IMR-90 (cell line): ENCODE data around the gene HOXC12. TPM values are rescaled to one million over a fixed set of nuclear protein-coding genes. Genes with fewer than 3 reads are reported as not detected.

Source experiments
- ATAC-seq: fragments of 200-7000 bp; cut with Tn5 transposase; 2 replicates; pipeline ENCODE4 v1.9.1; 2020; ENCODE audit warnings: low read depth, mild to moderate bottlenecking, moderate library complexity
- BruUV-seq: library from RNA; stranded (reverse); fragments of 400-500 nt; replicated peaks from 2 replicates; lab custom pipeline; 2021; lab: Mats Ljungman, UMichigan
- CTCF ChIA-PET: fragments of 300-600 bp; formaldehyde crosslinking; extraction: SDS; loops from one replicate; lab custom pipeline; 2021; ENCODE audit warnings: antibody characterized with exemption; lab: Yijun Ruan, JAX
- POLR2A ChIA-PET: fragments of 300-600 bp; sonication (Branson Sonifier 250); formaldehyde crosslinking; loops from one replicate; lab custom pipeline; 2022; ENCODE audit warnings: antibody characterized with exemption; ENCODE audit not compliant: unreplicated experiment; lab: Charles Lee
- DNase-seq: peaks from one replicate; pipeline ENCODE4 v3.0.0; 2013
- H2AFZ ChIP-seq: replicated peaks from 2 replicates; pipeline ENCODE3; 2013; ENCODE audit warnings: low read length, mild to moderate bottlenecking; ENCODE audit not compliant: poor library complexity
- H2AK5ac ChIP-seq: 2 replicates; pipeline ENCODE4 v1.6.1; 2013; ENCODE audit warnings: low read depth, low read length, inconsistent platforms
- H2AK9ac ChIP-seq: replicated peaks from 2 replicates; pipeline ENCODE3; 2013; ENCODE audit warnings: mild to moderate bottlenecking, low read depth, low read length, moderate library complexity; ENCODE audit not compliant: poor library complexity
- H2BK120ac ChIP-seq: 2 replicates; pipeline ENCODE4 v1.6.1; 2013; ENCODE audit warnings: low read depth, low read length, inconsistent platforms
- H2BK15ac ChIP-seq: 3 replicates; pipeline ENCODE4 v1.6.1; 2013; ENCODE audit warnings: low read depth, low read length, inconsistent platforms
- H2BK20ac ChIP-seq: 2 replicates; pipeline ENCODE4 v1.6.1; 2013; ENCODE audit warnings: low read depth, mild to moderate bottlenecking, inconsistent platforms, low read length, moderate library complexity
- H2BK5ac ChIP-seq: 2 replicates; pipeline ENCODE4 v1.6.1; 2013; ENCODE audit warnings: mild to moderate bottlenecking, low read depth, low read length, inconsistent platforms; ENCODE audit not compliant: poor library complexity, severe bottlenecking
- H3K14ac ChIP-seq: replicated peaks from 2 replicates; pipeline ENCODE4 v1.6.1; 2013; ENCODE audit warnings: low read depth, low read length, inconsistent platforms
- H3K18ac ChIP-seq: 2 replicates; pipeline ENCODE4 v1.6.1; 2013; ENCODE audit warnings: low read depth, low read length, control low read depth
- H3K23ac ChIP-seq: 2 replicates; pipeline ENCODE4 v1.6.1; 2013; ENCODE audit warnings: low read depth, low read length, inconsistent platforms
- H3K27ac ChIP-seq: 2 replicates; pipeline ENCODE4 v1.5.1; 2013; ENCODE audit warnings: mild to moderate bottlenecking, control low read depth, low read length; ENCODE audit not compliant: insufficient read depth
- H3K27me3 ChIP-seq: 2 replicates; pipeline ENCODE4 v1.6.1; 2013; ENCODE audit warnings: low read length; ENCODE audit not compliant: control insufficient read depth, insufficient read depth
- H3K36me3 ChIP-seq: 2 replicates; pipeline ENCODE4 v1.6.1; 2013; ENCODE audit warnings: low read length, mixed read lengths; ENCODE audit not compliant: control insufficient read depth, insufficient read depth
- H3K4ac ChIP-seq: 2 replicates; pipeline ENCODE4 v1.6.1; 2013; ENCODE audit warnings: low read depth, low read length, inconsistent platforms
- H3K4me1 ChIP-seq: 2 replicates; pipeline ENCODE4 v1.6.1; 2013; ENCODE audit warnings: low read length, mixed read lengths; ENCODE audit not compliant: control insufficient read depth, insufficient read depth
- H3K4me2 ChIP-seq: 2 replicates; pipeline ENCODE4 v1.6.1; 2013; ENCODE audit warnings: low read depth, mild to moderate bottlenecking, control low read depth, low read length, moderate library complexity
- H3K4me3 ChIP-seq: 2 replicates; pipeline ENCODE4 v1.5.1; 2013; ENCODE audit warnings: low read depth, mild to moderate bottlenecking, control low read depth, low read length, moderate library complexity; ENCODE audit not compliant: insufficient read depth
- H3K56ac ChIP-seq: 2 replicates; pipeline ENCODE4 v1.6.1; 2013; ENCODE audit warnings: low read length, inconsistent platforms; ENCODE audit not compliant: insufficient read depth; ENCODE audit errors: extremely low read depth
- H3K79me1 ChIP-seq, 2 experiments: 2 replicates each; pipeline ENCODE4 v1.6.1; 2013; ENCODE audit warnings: low read length in 2 of 2, inconsistent platforms in 1 of 2, low read depth in 1 of 2
- H3K9ac ChIP-seq: 2 replicates; pipeline ENCODE4 v1.6.1; 2013; ENCODE audit warnings: low read depth, low read length, control low read depth
- H3K9me1 ChIP-seq: 2 replicates; pipeline ENCODE4 v1.6.1; 2013; ENCODE audit warnings: low read length, inconsistent platforms; ENCODE audit not compliant: insufficient read depth
- H3K9me3 ChIP-seq: 2 replicates; pipeline ENCODE4 v1.6.1; 2013; ENCODE audit warnings: low read length; ENCODE audit not compliant: control insufficient read depth, insufficient read depth
- H4K20me1 ChIP-seq: 2 replicates; pipeline ENCODE4 v1.6.1; 2013; ENCODE audit warnings: low read length, inconsistent platforms; ENCODE audit not compliant: insufficient read depth
- H4K5ac ChIP-seq: 2 replicates; pipeline ENCODE4 v1.6.1; 2013; ENCODE audit warnings: mild to moderate bottlenecking, low read depth, low read length, control low read depth
- H4K8ac ChIP-seq, 2 experiments: 2 replicates each; pipeline ENCODE4 v1.6.1; 2013; ENCODE audit warnings: low read depth in 2 of 2, low read length in 2 of 2, control low read depth in 1 of 2, inconsistent platforms in 1 of 2
- H4K91ac ChIP-seq: 2 replicates; pipeline ENCODE4 v1.6.1; 2013; ENCODE audit warnings: low read depth, low read length, inconsistent platforms; ENCODE audit not compliant: insufficient read depth
- BHLHE40 ChIP-seq: fragments of 150-350 bp; IDR thresholded peaks from 2 replicates; pipeline ENCODE4 v1.6.1; 2016; ENCODE audit warnings: mild to moderate bottlenecking, low read depth, low read length
- CEBPB ChIP-seq: IDR thresholded peaks from 2 replicates; pipeline ENCODE4 v1.6.1; 2012; ENCODE audit warnings: low read depth, low read length, improper control_type of control experiment
- CHD1 ChIP-seq: IDR thresholded peaks from 2 replicates; pipeline ENCODE4 v1.6.1; 2012; ENCODE audit warnings: low read depth, low read length, improper control_type of control experiment
- ELK1 ChIP-seq: fragments of 150-350 bp; IDR thresholded peaks from 2 replicates; pipeline ENCODE4 v1.6.1; 2016; ENCODE audit warnings: low read depth, mild to moderate bottlenecking, low read length, moderate library complexity, borderline replicate concordance
- FOS ChIP-seq: fragments of 150-350 bp; IDR thresholded peaks from 2 replicates; pipeline ENCODE4 v1.6.1; 2016; ENCODE audit warnings: low read depth, low read length
- MAFK ChIP-seq: IDR thresholded peaks from 2 replicates; pipeline ENCODE4 v1.6.1; 2012; ENCODE audit warnings: low read depth, low read length, improper control_type of control experiment
- MAZ ChIP-seq: IDR thresholded peaks from 2 replicates; pipeline ENCODE4 v1.6.1; 2012; ENCODE audit warnings: low read depth, mild to moderate bottlenecking, low read length, improper control_type of control experiment, moderate library complexity, borderline replicate concordance
- MXI1 ChIP-seq: IDR thresholded peaks from 2 replicates; pipeline ENCODE4 v1.6.1; 2012; ENCODE audit warnings: low read depth, mild to moderate bottlenecking, low read length, moderate library complexity, borderline replicate concordance
- NFE2L2 ChIP-seq: fragments of 150-350 bp; IDR thresholded peaks from 2 replicates; pipeline ENCODE4 v1.6.1; 2016; ENCODE audit warnings: low read depth, mild to moderate bottlenecking, low read length
- POLR2A ChIP-seq: IDR thresholded peaks from 2 replicates; pipeline ENCODE4 v1.6.1; 2012; ENCODE audit warnings: mild to moderate bottlenecking, low read depth, low read length
- RAD21 ChIP-seq: IDR thresholded peaks from 2 replicates; pipeline ENCODE4 v1.6.1; 2012; ENCODE audit warnings: low read length, improper control_type of control experiment
- RCOR1 ChIP-seq: IDR thresholded peaks from 2 replicates; pipeline ENCODE4 v1.6.1; 2012; ENCODE audit warnings: mild to moderate bottlenecking, low read length, improper control_type of control experiment; ENCODE audit not compliant: insufficient replicate concordance
- RFX5 ChIP-seq: IDR thresholded peaks from 2 replicates; pipeline ENCODE4 v1.8.0; 2012; ENCODE audit warnings: low read depth, mild to moderate bottlenecking, low read length, moderate library complexity
- SMC3 ChIP-seq: fragments of 150-350 bp; IDR thresholded peaks from 2 replicates; pipeline ENCODE4 v1.6.1; 2016; ENCODE audit warnings: low read depth, mild to moderate bottlenecking, antibody characterized with exemption, low read length, moderate library complexity
- WGBS, 2 experiments: methylation state at CpG; one replicate each; pipeline versions ENCODE4 v1.1.5 to v1.1.7; 2013; ENCODE audit warnings: missing lambda C conversion rate in 2 of 2; ENCODE audit not compliant: insufficient read length in 1 of 2; ENCODE audit errors: extremely low coverage in 2 of 2; 5-methylcytosine and 5-hydroxymethylcytosine counted together
- dilution Hi-C: fragments of 300-500 bp; cut with HindIII; formaldehyde crosslinking; loops from one replicate; pipeline ENCODE4 v1.14.3; 2018; ENCODE audit warnings: low sequenced_read_pairs; ENCODE audit not compliant: unreplicated experiment
- in situ Hi-C: fragments of 300-500 bp; cut with MboI; formaldehyde crosslinking; loops from 3 replicates; pipeline ENCODE4 v1.14.3; 2019; ENCODE audit warnings: low sequenced_read_pairs, inconsistent platforms, mixed read lengths
- intact Hi-C: fragments of 100-400 bp; cut with micrococcal nuclease; formaldehyde crosslinking; loops from 2 replicates; pipeline ENCODE4 v1.10.0; 2022
- polyA plus RNA-seq, 3 experiments: library from polyadenylated mRNA; depleted of rRNA; stranded (reverse); fragments of >200 nt; gene quantifications; 2 replicates each; pipeline ENCODE4 v1.2.3, GENCODE V29; 2012; ENCODE audit warnings: low replicate concordance in 1 of 3
- total RNA-seq: library from RNA; depleted of rRNA; stranded (reverse); fragments of >200 nt; gene quantifications from 2 replicates; pipeline ENCODE4 v1.2.3, GENCODE V29; 2012
- TF ChIP-seq, protein P1 (sequence below): conservative IDR thresholded peaks from 2 replicates; pipeline ENCODE4 v1.5.1; 2012; ENCODE audit warnings: mild to moderate bottlenecking, low read depth, low read length, improper control_type of control experiment
- TF ChIP-seq, protein P2 (sequence below): fragments of 150-350 bp; IDR thresholded peaks from 2 replicates; pipeline ENCODE4 v1.6.1; 2017; ENCODE audit warnings: mild to moderate bottlenecking, antibody characterized with exemption, low read length, low read depth

The HOXC12 gene
- total and polyA plus RNA-seq, 2 of the 4 experiments (the other 2 are of a cell fraction), result not detected

- TF ChIP-seq RAD21 (no peak), POLR2A (no peak), ELK1 (no peak), NFE2L2 (no peak), MAFK (no peak), CEBPB (no peak), MAZ (no peak), SMC3 (no peak), FOS (no peak), BHLHE40 (no peak), RCOR1 (no peak), RFX5 (no peak), MXI1 (no peak), CHD1 (no peak)
- TF ChIP-seq, protein P1, sequence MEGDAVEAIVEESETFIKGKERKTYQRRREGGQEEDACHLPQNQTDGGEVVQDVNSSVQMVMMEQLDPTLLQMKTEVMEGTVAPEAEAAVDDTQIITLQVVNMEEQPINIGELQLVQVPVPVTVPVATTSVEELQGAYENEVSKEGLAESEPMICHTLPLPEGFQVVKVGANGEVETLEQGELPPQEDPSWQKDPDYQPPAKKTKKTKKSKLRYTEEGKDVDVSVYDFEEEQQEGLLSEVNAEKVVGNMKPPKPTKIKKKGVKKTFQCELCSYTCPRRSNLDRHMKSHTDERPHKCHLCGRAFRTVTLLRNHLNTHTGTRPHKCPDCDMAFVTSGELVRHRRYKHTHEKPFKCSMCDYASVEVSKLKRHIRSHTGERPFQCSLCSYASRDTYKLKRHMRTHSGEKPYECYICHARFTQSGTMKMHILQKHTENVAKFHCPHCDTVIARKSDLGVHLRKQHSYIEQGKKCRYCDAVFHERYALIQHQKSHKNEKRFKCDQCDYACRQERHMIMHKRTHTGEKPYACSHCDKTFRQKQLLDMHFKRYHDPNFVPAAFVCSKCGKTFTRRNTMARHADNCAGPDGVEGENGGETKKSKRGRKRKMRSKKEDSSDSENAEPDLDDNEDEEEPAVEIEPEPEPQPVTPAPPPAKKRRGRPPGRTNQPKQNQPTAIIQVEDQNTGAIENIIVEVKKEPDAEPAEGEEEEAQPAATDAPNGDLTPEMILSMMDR, result no peak
- TF ChIP-seq, protein P2, sequence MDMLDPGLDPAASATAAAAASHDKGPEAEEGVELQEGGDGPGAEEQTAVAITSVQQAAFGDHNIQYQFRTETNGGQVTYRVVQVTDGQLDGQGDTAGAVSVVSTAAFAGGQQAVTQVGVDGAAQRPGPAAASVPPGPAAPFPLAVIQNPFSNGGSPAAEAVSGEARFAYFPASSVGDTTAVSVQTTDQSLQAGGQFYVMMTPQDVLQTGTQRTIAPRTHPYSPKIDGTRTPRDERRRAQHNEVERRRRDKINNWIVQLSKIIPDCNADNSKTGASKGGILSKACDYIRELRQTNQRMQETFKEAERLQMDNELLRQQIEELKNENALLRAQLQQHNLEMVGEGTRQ, result no peak
- no peak overlapping the region for H2AK9ac ChIP-seq
- H3K23ac ChIP-seq, result no peak overlapping the region
- no peak overlapping the region for H4K91ac ChIP-seq
- H3K9me3 ChIP-seq, result peaks cover 9% of the 10 kb centered on the region
- intact Hi-C loops, result no loop called here
- H3K4me1 ChIP-seq, result no peaks in the 10 kb centered on the region
- H3K27ac ChIP-seq, result no peak overlapping the region
- no peak overlapping the region for H3K4ac ChIP-seq
- H4K20me1 ChIP-seq, result no peaks in the 10 kb centered on the region
- H3K18ac ChIP-seq, result no peak overlapping the region
- ChIA-PET CTCF (no interaction called here), POLR2A (no interaction called here)
- H4K8ac ChIP-seq, result no peak overlapping the region
- H2BK5ac ChIP-seq, result no peak overlapping the region
- no peaks in the 10 kb centered on the region for H3K9me1 ChIP-seq
- no peak overlapping the region for H3K14ac ChIP-seq
- H4K5ac ChIP-seq, result no peak overlapping the region
- H3K4me2 ChIP-seq, result no peak overlapping the region
- BruUV-seq, result no TSS peak
- H2AFZ ChIP-seq, result no peak overlapping the region
- no peak overlapping the region for H3K56ac ChIP-seq
- in situ Hi-C loops, result no loop called here
- peaks cover 91% of the 10 kb centered on the region for H3K27me3 ChIP-seq
- no peak overlapping the region for H3K9ac ChIP-seq
- H2AK5ac ChIP-seq, result no peak overlapping the region
- WGBS, 2 experiments, result no CpG with 5 or more reads among the region's 12 CpGs
- no peak overlapping the region for H2BK120ac ChIP-seq
- H3K79me1 ChIP-seq, result no peaks in the 10 kb centered on the region
- DNase-seq (no peak), ATAC-seq (no peak)
- no peak overlapping the region for H3K4me3 ChIP-seq
- H2BK15ac ChIP-seq, result no peak overlapping the region
- dilution Hi-C loops, result no loop called here
- H2BK20ac ChIP-seq, result no peak overlapping the region
- H3K36me3 ChIP-seq, result no peaks in the 10 kb centered on the region
These were observed 17.6 kb upstream of the HOXC12 start for GRCh38 chr12:53937099-53937498.
